ENCODE results near the gene FGF12.

- TF ChIP-seq, protein P1, sequence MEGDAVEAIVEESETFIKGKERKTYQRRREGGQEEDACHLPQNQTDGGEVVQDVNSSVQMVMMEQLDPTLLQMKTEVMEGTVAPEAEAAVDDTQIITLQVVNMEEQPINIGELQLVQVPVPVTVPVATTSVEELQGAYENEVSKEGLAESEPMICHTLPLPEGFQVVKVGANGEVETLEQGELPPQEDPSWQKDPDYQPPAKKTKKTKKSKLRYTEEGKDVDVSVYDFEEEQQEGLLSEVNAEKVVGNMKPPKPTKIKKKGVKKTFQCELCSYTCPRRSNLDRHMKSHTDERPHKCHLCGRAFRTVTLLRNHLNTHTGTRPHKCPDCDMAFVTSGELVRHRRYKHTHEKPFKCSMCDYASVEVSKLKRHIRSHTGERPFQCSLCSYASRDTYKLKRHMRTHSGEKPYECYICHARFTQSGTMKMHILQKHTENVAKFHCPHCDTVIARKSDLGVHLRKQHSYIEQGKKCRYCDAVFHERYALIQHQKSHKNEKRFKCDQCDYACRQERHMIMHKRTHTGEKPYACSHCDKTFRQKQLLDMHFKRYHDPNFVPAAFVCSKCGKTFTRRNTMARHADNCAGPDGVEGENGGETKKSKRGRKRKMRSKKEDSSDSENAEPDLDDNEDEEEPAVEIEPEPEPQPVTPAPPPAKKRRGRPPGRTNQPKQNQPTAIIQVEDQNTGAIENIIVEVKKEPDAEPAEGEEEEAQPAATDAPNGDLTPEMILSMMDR (conservative IDR thresholded peaks at IDR 0.05 in 1 of 2, IDR thresholded peaks at IDR 0.05 in 1 of 2; ENCODE audit: low read depth in 1 of 2, low read length in 2 of 2) = no peak
- no peak for TF ChIP-seq EZH2 (IDR thresholded peaks at IDR 0.05; ENCODE audit: low read length, missing control alignments)
Measured at GRCh38 chr3:192719964-192720363, 7.4 kb downstream of the FGF12 start.
